HG02981 (cell line): ENCODE data around the gene TENM3.
A peak's percentile ranks its signal among the peaks of the same experiment; 100 is the strongest.

Experiments used
- ATAC-seq: cut with Tn5 transposase; IDR thresholded peaks from one replicate; pipeline ENCODE4 v1.9.1; 2021; ENCODE audit warnings: mild to moderate bottlenecking, moderate library complexity; ENCODE audit not compliant: unreplicated experiment

Gene TENM3

GRCh38 chr4:182495645-182496385 lies 252.6 kb downstream of the TENM3 start:
- no peak for ATAC-seq

- no peak for ATAC-seq
These were observed 253.2 kb downstream of the TENM3 start for GRCh38 chr4:182496408-182496807.

- no peak for ATAC-seq
These were observed 258.9 kb downstream of the TENM3 start for GRCh38 chr4:182502064-182502463.

- no peak for ATAC-seq
These were observed 261.3 kb downstream of the TENM3 start for GRCh38 chr4:182504463-182504862.

- no peak for ATAC-seq
These were observed 264.6 kb downstream of the TENM3 start for GRCh38 chr4:182507805-182508204.

GRCh38 chr4:182510836-182511235 lies 267.6 kb downstream of the TENM3 start:
- no peak for ATAC-seq

GRCh38 chr4:182513587-182514291 lies 270.5 kb downstream of the TENM3 start:
- ATAC-seq: no peak

- no peak for ATAC-seq
These were observed 275.2 kb downstream of the TENM3 start for GRCh38 chr4:182518421-182518820.

GRCh38 chr4:182519528-182519927 lies 276.3 kb downstream of the TENM3 start:
- no peak for ATAC-seq

GRCh38 chr4:182521011-182521410 lies 277.8 kb downstream of the TENM3 start:
- ATAC-seq: no peak

GRCh38 chr4:182528819-182529218 lies 285.6 kb downstream of the TENM3 start:
- no peak for ATAC-seq

GRCh38 chr4:182530451-182530850 lies 287.2 kb downstream of the TENM3 start:
- ATAC-seq: no peak

GRCh38 chr4:182531555-182532162 lies 288.5 kb downstream of the TENM3 start:
- ATAC-seq: no peak

- no peak for ATAC-seq
These were observed 289.2 kb downstream of the TENM3 start for GRCh38 chr4:182532441-182532840.

- ATAC-seq: no peak
These were observed 290.8 kb downstream of the TENM3 start for GRCh38 chr4:182533964-182534363.

- no peak for ATAC-seq
These were observed 293.1 kb downstream of the TENM3 start for GRCh38 chr4:182536221-182536811.

GRCh38 chr4:182537031-182537795 lies 294.0 kb downstream of the TENM3 start:
- no peak for ATAC-seq

- ATAC-seq: no peak
These were observed 294.8 kb downstream of the TENM3 start for GRCh38 chr4:182538031-182538430.

- ATAC-seq: no peak
These were observed 297.3 kb downstream of the TENM3 start for GRCh38 chr4:182540496-182540895.

- ATAC-seq: peak; percentile 96
These were observed 304.2 kb downstream of the TENM3 start for GRCh38 chr4:182547435-182547834.

GRCh38 chr4:182548156-182548555 lies 305.0 kb downstream of the TENM3 start:
- ATAC-seq: no peak
